GM19328 (cell line): Measurements from ENCODE around the gene CAPG.
"Not testable (repeated sequence)": the region's sequence is repeated elsewhere in the genome, so short reads cannot be mapped to it uniquely, and the experiment has no call there.

ENCODE experiments used
- ATAC-seq: cut with Tn5 transposase; IDR thresholded peaks from one replicate; pipeline ENCODE4 v1.9.1; 2021; ENCODE audit warnings: mild to moderate bottlenecking, moderate library complexity; ENCODE audit not compliant: unreplicated experiment

Gene CAPG

DNA sequence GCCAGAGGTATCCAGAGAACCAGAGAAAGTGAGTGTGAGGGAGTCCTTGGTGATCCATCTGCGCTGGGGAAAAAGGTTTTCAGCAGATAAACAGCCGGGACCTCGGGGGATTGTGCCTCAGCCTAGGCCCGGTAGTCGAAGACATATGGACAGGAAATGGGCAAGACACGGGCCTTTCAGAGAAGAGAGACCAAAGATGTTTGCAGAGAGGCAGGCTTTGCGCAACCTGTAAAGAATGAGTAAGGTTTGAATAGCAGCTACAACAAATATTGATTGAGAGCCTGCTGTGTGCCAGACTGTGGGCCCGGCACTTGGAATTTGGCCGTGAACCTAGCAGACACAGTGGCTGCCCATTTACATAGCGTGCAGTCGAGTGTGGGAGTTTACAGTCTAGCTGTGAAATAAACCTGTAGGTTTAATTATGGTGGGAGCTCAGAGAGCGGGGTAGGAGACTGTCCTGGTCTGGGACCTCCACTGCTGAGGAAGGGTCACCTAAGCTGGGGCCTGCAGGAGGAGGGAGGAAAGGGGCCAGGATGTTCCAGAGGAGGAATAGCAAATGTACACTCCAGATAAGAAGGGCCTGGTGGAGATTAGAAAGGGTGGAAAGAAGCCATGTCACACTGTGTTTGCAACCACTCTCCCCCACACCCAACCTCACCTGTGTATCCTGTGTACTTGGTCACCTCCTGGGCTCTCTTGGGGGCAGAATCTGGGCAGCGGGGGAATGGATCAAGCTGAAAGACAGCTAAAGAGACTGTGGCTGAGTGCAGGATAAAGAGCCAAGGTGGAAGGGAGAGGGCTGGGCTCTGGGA lies 11.3 kb upstream of the CAPG start:
- ATAC-seq, result no peak

- peak; percentile 52 for ATAC-seq
Observed at GRCh38 chr2:85420536-85421259, 10.5 kb upstream of the CAPG start.

- no peak for ATAC-seq
Observed at GRCh38 chr2:85419009-85419675, 9.0 kb upstream of the CAPG start.

- ATAC-seq, result peak; percentile 79
Observed at GRCh38 chr2:85418132-85419008, 8.2 kb upstream of the CAPG start, which contains the start of gene SH2D6. SH2D6 (plus strand) TSS chr2:85418714; CDS start chr2:85429466, 10,752 bp downstream.

DNA sequence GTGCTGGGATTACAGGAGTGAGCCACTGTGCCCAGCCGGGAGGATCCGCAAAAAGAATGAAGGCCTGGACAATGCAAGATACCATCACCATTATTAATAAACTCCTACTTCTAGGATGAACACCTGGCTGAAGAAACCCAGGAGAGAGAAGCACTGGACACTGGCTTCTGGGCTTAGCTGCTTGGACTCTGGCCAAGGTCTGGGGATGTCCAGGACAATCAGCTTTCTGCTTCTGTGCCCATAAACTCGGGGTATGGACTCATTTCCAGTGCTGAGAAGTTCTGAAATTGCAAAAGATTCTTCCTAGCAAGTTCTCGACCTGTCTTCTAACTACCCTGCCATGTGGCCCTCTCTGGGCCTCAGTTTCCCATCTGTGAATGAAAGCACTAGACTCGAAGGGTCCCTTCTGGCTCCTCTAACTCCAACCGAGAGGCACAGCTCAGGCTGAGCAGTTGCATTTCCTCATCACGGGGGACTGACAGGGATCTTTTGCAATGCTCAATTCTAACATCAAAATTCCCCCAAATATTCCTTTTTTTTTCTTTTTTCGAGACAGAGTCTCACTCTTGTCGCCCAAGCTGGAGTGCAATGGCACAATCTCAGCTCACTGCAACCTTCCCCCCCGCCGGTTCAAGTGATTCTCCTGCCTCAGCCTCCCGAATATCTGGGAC lies 5.9 kb upstream of the CAPG start:
- no peak for ATAC-seq

GRCh38 chr2:85414761-85415553 lies 4.8 kb upstream of the CAPG start:
- ATAC-seq, result no peak

DNA sequence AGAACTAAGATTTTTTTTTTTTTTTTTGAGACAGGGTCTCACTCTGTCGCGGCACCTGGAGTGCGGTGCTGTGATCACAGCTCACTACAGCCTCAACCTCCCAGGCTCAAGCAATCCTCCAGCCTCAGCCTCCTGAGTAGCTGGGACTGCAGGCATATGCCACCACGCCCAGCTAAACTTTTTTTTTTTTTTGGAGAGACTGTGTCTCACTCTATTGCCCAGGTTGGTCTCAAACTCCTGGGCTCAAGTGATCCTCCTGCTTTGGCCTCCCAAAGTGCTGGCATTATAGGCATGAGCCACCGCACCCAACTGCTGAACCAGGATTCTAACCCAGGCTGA lies 4.2 kb upstream of the CAPG start:
- not testable (repeated sequence) for ATAC-seq

DNA sequence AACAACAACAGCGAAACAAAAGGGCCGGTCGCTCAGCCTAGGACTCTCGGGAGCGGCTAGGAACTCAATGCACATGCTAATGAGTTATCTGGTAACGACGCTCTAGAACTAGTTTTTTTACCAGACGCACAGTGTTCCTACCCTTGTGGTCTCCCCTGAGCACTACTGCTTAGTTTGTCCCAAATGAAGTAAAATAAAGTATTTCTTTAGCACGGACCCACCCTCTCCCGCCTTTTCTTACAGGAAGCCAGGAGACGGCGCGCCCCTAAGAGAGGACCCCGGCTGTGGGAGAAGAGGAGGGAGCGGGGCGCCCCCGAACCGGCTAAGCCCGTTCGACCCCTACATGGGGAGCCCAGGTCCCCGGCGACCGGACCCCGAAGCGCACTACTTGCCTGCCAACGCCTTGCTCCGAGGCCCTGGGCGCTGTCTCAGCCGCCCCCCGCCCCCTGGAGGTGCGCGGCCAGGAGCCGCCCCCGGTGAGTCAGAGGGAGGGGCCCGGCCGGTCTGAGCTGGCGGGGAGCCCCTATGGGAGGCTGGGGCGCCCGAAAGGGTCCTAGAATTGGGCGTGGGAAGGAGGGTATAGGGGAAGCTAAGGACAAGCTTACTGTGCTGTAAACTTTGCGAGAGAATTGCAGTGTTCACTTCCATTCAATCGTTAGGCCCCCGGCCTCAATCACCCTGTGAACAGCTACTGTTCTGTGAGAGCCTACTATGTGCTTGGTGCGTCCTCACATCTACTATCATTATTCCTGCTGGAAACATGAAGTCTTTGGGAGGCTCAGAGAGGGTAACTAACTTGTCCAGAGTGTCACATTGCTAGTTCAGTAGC lies 3.6 kb upstream of the CAPG start:
- ATAC-seq, result no peak

DNA sequence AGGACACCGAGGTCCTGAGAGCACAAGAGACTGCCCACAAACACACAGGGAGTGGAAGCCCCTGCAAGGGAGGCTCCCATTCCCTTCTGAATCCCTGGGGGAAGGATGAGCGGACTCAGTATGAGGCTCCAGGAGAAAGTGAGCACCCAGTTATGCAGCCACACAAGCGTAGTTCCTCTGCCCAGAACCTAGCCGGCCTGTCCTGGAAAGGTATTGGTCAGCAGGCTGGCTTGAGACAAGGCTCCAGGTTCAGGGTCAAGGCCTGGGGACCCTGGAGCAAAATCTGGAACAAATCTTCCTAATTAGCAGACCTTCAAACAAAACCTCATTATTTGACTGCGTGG lies 1.2 kb upstream of the CAPG start:
- ATAC-seq, result no peak

- ATAC-seq, result no peak
Observed at GRCh38 chr2:85410584-85411404, 628 bp upstream of the CAPG start.

- no peak for ATAC-seq
Observed at GRCh38 chr2:85405201-85406059, 4.7 kb downstream of the CAPG start.

- ATAC-seq, result no peak
Observed at GRCh38 chr2:85401844-85402243, 8.3 kb downstream of the CAPG start.

DNA sequence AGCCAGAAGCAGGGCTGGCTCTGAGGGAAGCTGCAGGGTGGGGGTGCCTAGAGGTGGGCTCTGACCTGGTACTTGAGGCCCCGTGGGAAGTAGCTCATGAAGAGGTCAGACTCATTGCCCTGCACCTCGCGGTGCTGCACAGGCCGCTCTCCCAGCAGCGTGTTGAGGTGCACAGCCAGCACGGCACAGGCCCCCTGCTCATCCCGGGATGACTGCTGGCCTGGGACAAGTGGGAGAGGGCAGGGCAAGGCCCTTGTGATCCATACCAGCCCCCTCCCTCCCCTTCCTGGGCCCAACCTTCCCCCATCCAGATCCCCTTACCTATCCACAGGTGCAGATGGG lies 8.7 kb downstream of the CAPG start:
- no peak for ATAC-seq

GRCh38 chr2:85400541-85401463 lies 9.4 kb downstream of the CAPG start:
- ATAC-seq, result no peak

DNA sequence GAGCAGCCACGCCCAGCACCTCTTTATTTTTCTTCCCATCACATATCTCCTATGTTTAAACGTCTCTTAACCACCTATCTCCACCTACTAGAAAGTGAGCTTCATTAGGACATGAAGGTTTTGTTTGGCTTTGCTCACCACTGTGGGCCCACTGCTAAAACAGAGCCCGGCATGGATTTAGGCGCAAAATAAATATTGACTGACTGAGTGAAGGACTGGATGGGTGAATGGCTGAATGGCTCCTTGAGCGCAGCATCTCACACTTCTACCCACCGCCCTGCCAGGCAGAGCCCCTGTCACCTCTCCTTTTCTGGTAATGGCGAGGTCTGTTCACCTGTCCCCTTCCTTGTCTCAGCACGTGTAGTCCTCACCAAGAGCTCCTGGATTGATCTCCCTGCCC lies 10.1 kb downstream of the CAPG start:
- ATAC-seq, result no peak

DNA sequence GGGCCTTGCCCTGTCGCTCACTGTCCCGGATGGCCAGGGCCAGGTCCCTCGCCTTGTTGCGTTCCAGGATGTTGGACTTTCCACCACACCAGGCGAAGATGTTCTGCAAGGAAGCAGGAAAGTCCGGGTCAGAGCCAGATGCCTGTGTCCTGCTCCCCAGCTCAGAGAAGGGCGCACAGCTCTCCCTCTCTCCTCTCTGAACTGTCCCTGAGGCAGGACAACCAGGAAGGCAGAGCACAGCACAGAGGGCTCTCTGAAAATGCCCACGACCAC lies 11.0 kb downstream of the CAPG start:
- no peak for ATAC-seq
